ENCODE results near the gene FOXR1.
A peak's percentile ranks its signal among the peaks of the same experiment; 100 is the strongest.

FOXR1 gene

DNA sequence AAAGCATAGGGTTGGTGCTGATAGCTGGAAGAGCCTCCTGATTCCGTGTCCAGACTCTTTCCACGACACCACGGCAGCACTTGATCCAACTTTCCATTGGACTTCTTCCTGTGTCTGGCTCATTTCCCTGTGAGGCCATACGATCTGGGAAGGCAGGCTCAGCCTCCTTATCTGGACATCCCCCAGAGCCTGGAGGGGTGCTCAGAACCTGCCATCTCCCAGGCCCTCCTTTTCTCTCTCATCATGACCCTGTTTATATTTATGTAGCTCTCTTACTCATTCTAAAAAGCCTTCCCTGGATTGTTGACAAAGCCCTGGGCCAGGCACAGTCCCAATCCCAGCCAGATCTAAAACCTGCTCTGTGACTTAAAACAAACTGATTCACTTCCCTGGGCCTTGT lies 38.1 kb upstream of the FOXR1 start:
- no peak overlapping the region for H3K4me3 ChIP-seq (ENCODE audit: low read depth, low read length)
- DNase-seq (ENCODE audit: low read depth): no peak
- TF ChIP-seq, protein P1, sequence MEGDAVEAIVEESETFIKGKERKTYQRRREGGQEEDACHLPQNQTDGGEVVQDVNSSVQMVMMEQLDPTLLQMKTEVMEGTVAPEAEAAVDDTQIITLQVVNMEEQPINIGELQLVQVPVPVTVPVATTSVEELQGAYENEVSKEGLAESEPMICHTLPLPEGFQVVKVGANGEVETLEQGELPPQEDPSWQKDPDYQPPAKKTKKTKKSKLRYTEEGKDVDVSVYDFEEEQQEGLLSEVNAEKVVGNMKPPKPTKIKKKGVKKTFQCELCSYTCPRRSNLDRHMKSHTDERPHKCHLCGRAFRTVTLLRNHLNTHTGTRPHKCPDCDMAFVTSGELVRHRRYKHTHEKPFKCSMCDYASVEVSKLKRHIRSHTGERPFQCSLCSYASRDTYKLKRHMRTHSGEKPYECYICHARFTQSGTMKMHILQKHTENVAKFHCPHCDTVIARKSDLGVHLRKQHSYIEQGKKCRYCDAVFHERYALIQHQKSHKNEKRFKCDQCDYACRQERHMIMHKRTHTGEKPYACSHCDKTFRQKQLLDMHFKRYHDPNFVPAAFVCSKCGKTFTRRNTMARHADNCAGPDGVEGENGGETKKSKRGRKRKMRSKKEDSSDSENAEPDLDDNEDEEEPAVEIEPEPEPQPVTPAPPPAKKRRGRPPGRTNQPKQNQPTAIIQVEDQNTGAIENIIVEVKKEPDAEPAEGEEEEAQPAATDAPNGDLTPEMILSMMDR (conservative IDR thresholded peaks at IDR 0.05; ENCODE audit: low read depth, low read length): no peak

DNA sequence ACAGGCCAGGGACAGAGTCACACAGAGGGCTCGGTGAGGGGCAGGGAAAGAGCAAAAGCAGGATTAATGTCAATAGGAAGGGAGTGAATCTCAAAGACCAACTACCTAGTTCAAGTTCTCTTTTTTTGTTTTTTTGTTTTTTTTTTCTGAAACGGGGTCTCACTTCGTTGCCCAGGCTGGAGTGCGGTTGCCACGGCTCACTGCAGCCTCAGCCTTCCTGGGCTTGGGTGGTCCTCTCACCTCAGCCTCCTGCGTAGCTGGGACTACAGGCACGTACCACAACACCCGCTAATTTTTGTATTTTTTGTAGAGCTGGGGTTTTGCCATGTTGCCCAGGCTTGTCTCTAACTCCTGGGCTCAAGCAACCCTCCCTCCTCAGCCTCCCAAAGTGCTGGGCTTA lies 36.2 kb upstream of the FOXR1 start:
- TF ChIP-seq, protein P1 (conservative IDR thresholded peaks at IDR 0.05; ENCODE audit: low read depth, low read length): no peak
- H3K4me3 ChIP-seq (ENCODE audit: low read depth, low read length): no peak overlapping the region
- DNase-seq (ENCODE audit: low read depth): no peak

DNA sequence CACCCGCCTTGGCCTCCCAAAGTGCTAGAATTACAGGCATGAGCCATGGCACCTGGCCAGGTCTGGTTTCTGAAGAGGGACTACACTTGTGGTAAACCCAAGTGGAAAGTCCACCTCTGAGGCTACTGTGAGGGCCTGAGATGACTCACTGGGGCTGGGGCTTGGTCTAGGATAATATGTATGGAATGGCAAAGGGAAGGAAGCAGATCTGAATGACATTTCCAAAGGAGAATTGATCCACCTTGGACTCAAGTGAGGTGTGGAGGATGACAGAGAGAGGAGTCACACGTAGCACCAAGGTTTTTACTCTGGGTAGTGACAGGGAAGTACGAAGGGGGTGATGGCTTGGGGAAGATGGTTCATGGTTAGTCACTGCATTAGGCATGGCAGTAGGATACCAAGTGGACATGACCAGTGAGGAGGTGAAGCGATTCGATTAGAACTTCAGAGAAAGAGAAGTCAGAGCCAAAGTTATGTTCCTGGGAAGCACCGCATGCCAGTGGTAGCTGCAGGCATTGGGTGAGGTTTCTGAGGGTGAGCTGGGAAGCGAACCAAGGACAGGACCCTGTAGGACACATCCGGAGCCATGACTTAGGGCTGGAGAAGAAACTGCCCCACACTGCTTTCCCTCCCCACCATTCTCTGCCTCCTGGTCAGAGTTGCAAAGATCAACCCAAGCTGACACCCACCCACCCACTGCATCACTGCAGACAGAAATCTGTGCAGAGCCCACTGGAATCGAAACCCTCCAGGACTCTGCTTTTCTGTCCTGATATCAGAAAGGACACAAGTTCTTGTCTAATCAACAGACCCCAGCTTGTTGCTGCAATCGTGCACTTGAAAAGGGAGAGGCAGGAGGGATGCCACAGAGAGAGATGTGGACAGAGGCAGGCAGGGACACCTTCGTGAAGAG lies 32.8 kb upstream of the FOXR1 start:
- DNase-seq (ENCODE audit: low read depth): peak; percentile 78
- TF ChIP-seq, protein P1 (conservative IDR thresholded peaks at IDR 0.05; ENCODE audit: low read depth, low read length): no peak
- no peak overlapping the region for H3K4me3 ChIP-seq (ENCODE audit: low read depth, low read length)

DNA sequence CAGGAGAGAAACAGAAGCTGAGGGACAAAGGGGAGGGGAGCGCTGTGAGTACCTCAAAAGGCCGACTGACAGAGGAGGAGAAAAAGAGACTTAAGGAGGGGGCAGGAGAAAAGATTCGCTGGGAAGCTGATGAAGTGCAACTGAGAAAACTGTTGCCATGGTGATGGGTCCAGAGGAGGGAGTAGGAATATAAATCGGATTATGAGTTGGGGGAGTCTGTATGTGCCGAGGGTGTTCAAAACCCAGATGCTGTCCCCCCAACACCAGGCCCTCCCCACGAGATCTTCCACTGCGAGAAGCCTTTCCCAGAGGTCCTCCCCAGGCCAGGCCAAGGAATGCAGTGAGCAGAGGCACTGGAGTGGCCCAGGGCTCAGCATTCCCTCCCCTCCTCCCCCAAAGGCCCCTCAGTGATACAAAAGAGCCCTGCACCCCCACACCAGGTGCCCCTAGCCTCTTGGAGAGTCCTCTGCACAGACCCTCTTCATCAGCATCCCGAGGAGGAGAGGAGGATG lies 32.1 kb upstream of the FOXR1 start:
- TF ChIP-seq, protein P1 (conservative IDR thresholded peaks at IDR 0.05; ENCODE audit: low read depth, low read length): no peak
- H3K4me3 ChIP-seq (ENCODE audit: low read depth, low read length): no peak overlapping the region
- DNase-seq (ENCODE audit: low read depth): no peak

DNA sequence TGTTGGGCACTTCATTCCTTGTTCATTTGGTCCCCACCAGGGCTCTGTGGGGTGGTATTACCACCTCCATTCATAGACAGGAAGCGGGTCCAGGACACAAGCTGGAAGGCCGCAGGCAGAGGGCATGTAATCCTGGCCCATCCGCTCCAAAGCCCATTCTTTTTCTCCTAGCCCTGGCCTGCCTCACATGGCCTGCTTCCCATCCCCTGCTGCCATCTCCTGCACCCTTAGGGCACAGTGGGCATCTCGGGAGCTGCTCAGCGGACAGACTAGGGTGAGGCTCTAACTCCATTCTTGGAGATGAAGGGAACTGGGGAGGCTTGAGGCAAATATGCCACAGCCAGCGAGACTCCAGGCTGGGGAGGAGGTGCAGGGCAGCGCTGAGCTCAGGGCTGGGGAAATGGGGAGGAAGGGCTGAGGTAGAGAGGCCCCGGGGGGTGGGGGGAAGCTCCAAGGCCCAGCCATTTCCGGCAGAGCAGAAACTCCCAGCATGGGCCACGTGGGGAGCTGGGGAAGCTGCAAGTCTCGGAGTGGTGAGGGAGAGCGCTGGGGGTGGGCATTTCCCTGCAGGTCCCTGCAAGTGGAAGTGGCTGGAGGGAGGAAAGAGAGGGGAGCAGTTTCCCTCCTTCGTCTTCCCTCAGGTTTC lies 31.5 kb upstream of the FOXR1 start:
- DNase-seq (ENCODE audit: low read depth): peak; percentile 54
- TF ChIP-seq, protein P1 (conservative IDR thresholded peaks at IDR 0.05; ENCODE audit: low read depth, low read length): no peak
- no peak overlapping the region for H3K4me3 ChIP-seq (ENCODE audit: low read depth, low read length)

DNA sequence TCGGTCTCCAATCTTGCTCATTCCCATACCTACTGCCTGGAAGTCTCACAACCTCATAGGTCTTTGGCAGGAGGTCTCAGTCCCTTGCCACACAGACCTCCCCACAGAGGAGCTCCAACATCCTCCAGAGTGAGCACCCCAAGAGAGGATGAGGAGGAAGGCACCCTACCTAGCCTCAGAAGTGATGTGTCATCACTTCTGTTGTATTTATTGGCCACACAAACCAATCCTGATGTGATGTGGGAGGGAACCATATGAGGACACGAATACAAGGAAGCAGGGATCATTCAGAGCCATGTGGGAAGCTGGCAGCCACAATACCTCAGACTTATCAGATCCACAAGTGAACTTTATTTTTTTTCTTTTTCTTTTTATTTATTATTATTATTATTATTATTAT lies 24.5 kb upstream of the FOXR1 start:
- TF ChIP-seq, protein P1 (conservative IDR thresholded peaks at IDR 0.05; ENCODE audit: low read depth, low read length): no peak
- H3K4me3 ChIP-seq (ENCODE audit: low read depth, low read length): no peak overlapping the region
- DNase-seq (ENCODE audit: low read depth): no peak
